Dedifferentiated amniotic fluid mesenchymal stem cell (primary cell): ENCODE results near the gene MPC1L.
"Not testable (repeated sequence)": the region's sequence is repeated elsewhere in the genome, so short reads cannot be mapped to it uniquely, and the experiment has no call there.

ENCODE experiments used
- DNase-seq: peaks from one replicate; pipeline ENCODE4 v3.0.0-alpha.2; 2016; ENCODE audit errors: extremely low spot score

Gene MPC1L

GRCh38 chrX:40623139-40623536, at the start of gene MPC1L:
TSS of gene MPC1L (plus strand) at chrX:40623428. CDS start at chrX:40623566, 138 bp downstream.
- DNase-seq, result no peak

DNA sequence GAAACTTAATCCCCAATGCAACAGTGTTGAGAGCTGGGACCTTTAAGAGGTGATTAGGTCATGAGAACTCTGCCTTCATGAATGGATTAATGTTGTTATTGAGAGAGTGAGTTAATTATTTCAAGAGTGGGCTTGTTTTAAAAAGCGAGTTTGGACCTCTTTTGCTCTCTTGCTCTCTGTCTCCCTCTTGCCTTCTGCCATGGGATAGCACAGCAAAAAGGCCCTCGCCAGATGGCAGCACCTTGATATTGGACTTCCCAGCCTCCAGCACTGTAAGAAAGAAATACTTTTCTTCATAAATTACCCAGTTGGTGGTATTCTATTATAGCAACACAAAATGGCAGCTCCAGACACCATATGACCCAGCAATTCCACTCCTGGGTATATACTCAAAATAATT, 49.5 kb upstream of the MPC1L start:
- no peak for DNase-seq

GRCh38 chrX:40575411-40575810, 47.8 kb upstream of the MPC1L start:
- not testable (repeated sequence) for DNase-seq

GRCh38 chrX:40576291-40576690, 46.9 kb upstream of the MPC1L start:
- DNase-seq, result no peak

DNA sequence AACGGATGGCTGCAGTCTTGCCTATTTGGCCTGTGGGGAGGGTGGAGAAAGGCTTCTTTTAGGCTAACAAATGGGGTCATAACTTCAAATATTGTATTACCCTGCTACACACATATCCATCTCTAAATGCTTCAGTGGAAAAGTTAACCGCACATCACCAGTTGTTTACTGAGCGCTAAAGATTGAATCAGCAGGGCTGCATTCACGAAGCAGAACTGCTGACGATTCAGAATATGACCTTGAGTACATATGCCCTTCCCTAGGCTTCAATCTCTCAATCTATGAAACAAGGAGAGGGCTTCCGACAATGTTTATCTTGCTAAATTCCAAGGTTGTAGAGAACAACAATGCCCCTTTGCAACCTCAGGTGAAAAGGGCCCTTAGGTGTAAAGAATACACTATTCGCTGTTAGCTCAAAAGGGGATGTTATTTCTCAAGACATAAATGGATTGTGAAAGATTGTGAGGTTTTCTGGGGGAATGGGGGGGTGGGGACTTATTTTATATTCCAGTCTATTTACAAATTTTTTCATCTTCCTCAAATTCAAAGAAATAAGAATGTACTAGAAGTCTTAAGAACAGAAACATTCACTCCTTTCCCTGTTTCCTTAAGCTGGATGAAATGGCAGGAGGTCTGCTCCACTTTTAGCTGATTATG, 45.1 kb upstream of the MPC1L start:
- no peak for DNase-seq

GRCh38 chrX:40579141-40579540, 44.1 kb upstream of the MPC1L start:
- no peak for DNase-seq

DNA sequence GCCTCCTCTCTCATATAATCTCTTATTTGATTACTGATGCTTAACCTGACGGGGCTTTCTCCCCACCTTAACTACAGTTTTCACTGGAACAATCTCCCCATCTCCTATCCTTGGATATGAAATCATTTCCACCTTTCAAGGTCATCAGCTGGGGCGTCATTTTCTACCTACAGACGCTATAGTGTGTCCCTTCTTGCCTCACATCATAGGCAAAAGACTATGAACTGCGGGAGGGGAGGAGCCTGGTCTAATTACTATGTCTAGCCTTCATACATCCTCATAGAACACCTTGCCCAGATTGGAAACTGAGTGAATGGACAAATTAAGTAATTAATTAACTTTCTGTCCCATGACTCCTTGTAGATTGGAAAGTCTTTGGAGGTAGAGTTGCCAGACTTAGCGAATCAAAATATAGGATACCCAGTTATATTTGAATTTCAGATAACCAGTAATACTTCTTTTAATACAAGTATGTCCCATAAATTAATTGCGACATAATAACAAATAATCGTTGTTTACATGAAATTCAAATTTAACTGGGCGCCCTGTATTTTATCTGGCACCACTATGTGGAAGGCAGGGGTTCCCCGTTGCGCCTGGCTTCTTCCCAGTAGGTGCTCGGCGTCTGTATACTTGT, 43.2 kb upstream of the MPC1L start:
- no peak for DNase-seq

GRCh38 chrX:40580537-40581335, 42.5 kb upstream of the MPC1L start, which contains the start of gene ATP6AP2:
TSS of gene ATP6AP2 (plus strand) at chrX:40580970. CDS start at chrX:40581066, 96 bp downstream.
- DNase-seq, result peak; percentile 91

DNA sequence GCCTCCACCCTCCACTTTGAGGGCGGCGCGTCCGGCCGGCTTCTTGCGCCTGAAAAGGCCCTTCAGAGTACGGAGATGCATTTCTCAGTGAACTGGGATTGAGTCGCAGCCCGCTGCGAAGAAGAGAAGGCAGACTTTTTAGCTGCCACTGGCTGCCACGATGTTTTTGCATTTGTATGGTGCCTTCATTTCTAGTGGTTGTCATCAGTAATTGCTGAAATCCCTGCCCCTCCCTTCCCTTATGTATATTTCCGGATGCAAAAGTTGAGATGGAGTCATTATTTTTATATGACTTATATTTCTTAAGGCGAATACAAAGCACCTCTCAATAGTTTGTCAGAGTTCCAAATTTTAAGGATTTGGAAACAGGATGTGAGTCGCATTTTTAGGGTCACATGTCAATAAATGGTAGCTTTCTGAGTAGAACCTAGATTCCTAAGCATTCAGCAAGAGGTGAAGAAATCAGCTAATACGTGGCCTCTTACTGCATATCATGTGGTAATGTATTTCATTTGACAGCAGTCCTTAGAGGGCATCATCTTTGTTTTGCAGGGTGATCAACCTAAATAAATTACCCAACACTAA, 41.8 kb upstream of the MPC1L start:
- DNase-seq, result no peak

- not testable (repeated sequence) for DNase-seq
These were observed 41.0 kb upstream of the MPC1L start for GRCh38 chrX:40582178-40582577.

- no peak for DNase-seq
These were observed 40.4 kb upstream of the MPC1L start for GRCh38 chrX:40582811-40583210.

- DNase-seq, result not testable (repeated sequence)
These were observed 35.6 kb upstream of the MPC1L start for GRCh38 chrX:40587623-40588022.

GRCh38 chrX:40589616-40590321, 33.5 kb upstream of the MPC1L start:
- not testable (repeated sequence) for DNase-seq

DNA sequence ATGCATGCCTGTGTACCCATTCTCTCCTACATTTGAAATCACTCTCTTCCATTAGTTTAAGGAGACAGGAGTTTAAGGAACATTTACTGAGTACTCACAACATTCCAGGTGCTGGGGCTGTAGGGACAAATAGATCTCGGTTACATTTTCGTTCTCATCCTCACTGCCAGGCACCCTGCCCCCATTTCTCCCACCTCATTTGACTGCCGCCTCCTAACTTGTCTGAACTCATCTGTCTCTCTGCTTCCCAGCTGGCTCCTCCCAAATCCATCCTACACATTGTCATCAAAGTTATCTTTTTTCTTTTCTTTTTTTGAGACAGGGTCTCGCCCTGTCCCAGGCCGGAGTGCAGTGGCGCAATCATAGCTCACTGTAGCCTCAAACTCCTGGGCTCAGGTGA, 19.8 kb upstream of the MPC1L start:
- no peak for DNase-seq

DNA sequence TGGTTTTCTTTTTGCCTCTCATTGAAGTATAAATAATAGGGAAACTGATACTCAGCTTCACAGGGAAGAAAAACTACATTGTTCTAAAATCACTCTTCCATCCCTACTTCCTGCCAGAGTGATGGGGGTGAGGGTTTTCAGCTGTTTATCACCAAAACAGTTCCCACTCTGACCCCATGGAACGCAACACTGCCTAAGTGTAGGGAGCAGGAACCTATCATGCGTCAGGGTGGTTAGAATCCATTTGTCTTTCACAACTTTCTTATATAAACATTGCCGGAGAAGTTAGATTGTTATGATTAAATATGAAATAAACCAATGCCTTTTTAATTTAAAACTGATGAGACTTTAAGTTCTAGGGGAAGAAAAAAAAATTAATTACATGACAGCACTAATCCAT, 15.8 kb upstream of the MPC1L start:
- no peak for DNase-seq

DNA sequence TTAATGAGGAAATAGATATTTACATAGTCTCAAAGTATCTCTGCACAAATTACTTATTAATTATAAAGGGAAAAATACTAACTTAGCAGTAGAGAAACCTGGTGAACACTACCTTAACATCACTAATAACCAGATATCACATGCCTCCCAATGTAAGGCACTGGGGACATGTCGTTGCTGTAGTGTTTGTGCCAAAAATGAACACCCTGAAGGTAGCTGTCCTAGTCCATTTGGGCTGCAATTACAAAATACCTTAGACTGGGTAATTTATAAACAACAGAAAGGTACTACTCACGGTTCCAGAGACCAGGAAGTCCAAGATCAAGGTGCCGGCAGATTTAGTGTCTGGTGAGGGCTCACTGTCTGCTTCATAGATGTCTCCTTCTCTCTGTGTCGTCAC, 10.7 kb upstream of the MPC1L start:
- DNase-seq, result no peak

GRCh38 chrX:40615976-40616375, 7.3 kb upstream of the MPC1L start:
- DNase-seq, result no peak

GRCh38 chrX:40617566-40617965, 5.7 kb upstream of the MPC1L start:
- DNase-seq, result no peak

GRCh38 chrX:40622479-40623138, 619 bp upstream of the MPC1L start:
- DNase-seq, result no peak

- no peak for DNase-seq
These were observed 437 bp downstream of the MPC1L start for GRCh38 chrX:40623665-40624064.

DNA sequence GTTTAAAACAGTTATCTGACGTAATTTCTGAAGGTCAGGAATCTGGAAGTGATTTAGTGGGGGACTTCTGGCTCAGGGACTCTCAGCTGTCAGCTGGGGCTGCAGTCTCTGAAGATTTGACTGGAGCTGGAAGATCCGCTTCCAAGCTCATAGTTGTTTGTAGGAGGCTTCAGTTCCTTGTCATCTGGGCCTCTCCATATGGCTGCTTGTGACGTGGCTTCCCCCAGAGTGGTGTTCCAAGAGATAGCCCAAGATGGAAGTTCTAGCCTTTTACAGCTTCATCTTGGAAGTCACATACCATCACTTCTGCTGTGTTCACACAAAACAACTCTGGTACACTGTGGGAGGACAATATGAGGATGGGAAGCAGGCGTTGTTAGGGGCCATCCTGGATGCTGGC, 2.1 kb downstream of the MPC1L start:
- DNase-seq, result no peak
